Measurements from ENCODE around the gene MGRN1.

DNA sequence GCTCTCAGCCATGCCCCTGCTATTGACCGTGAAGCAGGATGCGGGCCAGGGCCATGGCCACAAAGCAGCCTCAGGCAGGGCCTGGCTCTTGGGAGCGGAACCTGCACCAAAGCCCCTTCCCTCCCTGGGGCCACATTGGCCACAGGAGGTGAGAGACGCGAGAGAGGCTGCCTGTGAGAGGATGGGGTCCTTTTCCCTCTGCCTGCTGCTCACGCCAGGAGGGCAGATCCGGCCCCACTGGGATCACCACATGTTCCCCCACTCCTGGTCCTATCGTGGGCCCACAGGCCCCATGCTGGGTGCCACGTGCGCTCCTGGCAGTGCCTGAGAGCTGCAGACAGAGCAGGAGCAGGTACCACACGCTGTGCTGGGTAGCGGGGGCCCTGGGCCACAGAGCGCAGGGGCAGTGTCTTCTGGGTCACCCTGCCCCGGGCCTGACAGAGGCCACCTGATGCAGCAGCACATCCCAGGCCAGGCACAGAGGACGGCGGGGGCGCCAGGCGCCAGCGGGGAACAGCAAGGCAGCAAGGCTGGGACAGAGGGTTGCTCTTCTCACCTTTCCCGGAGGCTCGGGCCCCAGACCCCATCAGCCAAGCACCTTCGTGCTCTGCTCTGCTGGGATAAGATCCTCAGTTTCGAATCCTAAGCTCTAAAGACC, 59.6 kb downstream of the MGRN1 start:
- TF ChIP-seq EZH2phosphoT487 (IDR thresholded peaks at IDR 0.05; ENCODE audit: insufficient read depth, low read depth) (no peak), EZH2 (IDR thresholded peaks at IDR 0.05; ENCODE audit: insufficient read depth, poor library complexity, severe bottlenecking) (no peak)

All from GM23248 (cell line).